C4-2B (cell line): ENCODE data around the gene PSAP.

Source experiments
- H3K27ac ChIP-seq: fragments of 450-650 bp; 2 replicates; pipeline ENCODE4 v1.5.1; 2017
- ZFX ChIP-seq: fragments of 450-650 bp; IDR thresholded peaks from 2 replicates; pipeline ENCODE4 v1.6.1; 2017
- TF ChIP-seq, protein P1 (sequence below): fragments of 450-650 bp; conservative IDR thresholded peaks from 2 replicates; pipeline ENCODE4 v1.5.1; 2017; ENCODE audit warnings: mild to moderate bottlenecking

Gene PSAP

DNA sequence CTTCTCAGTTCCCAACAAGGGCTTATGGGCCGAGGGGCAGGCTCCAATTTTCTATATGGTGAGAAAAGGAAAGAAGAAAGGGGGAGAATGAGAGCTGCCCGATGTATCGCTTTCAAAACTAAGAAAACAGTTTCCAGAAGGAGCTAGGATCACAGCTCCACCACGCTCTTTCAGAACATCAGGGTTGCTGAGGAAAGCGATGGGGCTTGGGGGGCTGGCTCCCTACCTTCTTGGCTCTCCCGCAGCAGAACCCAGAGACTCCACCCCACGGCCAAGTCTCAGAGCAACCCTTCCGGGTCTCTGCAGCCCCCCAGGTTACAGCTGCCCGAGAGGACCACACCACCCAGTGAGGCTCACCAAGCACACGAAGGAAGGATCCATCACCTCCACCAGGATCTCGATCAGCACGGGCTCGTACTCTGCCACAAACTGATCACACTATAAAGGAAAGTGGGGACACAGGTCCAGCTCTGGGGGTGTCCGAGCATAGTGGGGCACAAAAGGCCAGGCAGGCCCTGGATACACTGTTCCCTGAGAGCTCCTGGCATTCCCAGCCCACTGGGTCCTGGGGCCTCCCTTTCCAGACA, 32.3 kb downstream of the PSAP start:
- TF ChIP-seq ZFX, result no peak
- TF ChIP-seq, protein P1, sequence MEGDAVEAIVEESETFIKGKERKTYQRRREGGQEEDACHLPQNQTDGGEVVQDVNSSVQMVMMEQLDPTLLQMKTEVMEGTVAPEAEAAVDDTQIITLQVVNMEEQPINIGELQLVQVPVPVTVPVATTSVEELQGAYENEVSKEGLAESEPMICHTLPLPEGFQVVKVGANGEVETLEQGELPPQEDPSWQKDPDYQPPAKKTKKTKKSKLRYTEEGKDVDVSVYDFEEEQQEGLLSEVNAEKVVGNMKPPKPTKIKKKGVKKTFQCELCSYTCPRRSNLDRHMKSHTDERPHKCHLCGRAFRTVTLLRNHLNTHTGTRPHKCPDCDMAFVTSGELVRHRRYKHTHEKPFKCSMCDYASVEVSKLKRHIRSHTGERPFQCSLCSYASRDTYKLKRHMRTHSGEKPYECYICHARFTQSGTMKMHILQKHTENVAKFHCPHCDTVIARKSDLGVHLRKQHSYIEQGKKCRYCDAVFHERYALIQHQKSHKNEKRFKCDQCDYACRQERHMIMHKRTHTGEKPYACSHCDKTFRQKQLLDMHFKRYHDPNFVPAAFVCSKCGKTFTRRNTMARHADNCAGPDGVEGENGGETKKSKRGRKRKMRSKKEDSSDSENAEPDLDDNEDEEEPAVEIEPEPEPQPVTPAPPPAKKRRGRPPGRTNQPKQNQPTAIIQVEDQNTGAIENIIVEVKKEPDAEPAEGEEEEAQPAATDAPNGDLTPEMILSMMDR, result no peak
- H3K27ac ChIP-seq, result no peak overlapping the region

DNA sequence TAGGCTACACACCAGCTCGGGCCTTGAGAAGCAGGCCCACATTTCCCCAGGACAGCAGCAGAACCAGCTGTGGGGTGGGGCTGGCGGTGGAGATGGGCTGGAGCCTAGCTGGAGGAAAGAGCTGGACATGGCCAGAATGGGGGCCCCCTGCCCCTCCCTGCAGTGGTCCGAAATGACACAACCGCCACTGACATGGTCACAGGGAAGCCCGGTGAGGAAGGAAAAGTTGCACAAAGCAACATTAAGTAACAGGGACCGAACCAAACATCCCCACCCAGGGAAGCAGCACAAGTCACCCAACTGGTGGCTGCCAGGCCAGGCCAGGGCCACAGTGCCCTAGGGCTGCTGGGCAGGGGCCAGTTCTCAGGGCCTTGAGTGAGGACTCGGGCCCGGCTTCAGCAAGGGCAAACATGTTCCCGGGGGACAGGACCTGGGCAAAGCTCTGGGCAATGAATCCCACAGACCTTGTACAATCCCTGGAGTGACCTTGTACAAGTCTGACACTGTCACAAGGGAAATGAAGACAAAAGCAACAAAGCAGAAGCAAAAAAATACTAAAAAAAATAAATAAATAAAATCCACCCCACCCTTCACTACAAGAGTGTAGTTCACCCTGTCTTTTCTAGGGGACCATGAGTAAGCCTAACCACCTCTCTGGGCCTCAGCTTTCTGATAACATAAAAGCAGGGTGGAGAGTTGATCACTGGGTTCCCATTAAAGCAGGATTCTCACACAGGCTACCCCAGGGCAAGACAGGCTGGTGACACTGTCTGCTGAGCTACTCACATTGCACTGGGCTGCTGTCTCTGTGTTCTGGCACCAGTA, 33.0 kb downstream of the PSAP start:
- TF ChIP-seq ZFX, result no peak
- TF ChIP-seq, protein P1, result no peak
- no peak overlapping the region for H3K27ac ChIP-seq

DNA sequence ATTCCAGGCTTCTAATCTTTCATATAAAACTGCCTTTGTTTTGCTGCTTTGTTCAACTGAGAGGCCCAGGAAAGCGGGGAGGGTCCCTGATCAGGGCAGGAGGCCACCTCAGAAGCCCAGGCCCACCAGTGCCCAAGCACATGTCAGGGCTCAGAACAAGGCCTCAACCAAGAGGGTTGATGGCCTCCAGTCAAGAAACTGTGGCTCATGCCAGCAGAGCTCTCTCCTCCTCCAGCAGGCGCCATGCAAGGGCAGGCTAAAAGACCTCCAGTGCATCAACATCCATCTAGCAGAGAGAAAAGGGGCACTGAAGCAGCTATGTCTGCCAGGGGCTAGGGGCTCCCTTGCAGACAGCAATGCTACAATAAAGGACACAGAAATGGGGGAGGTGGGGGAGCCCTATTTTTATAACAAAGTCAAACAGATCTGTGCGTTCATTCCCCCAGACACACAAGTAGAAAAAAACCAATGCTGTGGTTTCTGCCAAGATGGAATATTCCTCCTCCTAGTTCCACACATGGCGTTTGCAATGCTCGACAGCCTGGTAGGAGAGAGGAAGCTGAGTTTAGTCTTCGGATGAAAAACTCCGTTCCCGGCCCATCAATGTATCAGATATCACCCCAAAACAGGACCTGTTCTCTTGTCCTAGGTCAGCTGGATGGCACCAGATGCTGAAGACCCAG, 34.0 kb downstream of the PSAP start:
- H3K27ac ChIP-seq, result no peak overlapping the region
- TF ChIP-seq, protein P1, result no peak
- no peak for TF ChIP-seq ZFX

DNA sequence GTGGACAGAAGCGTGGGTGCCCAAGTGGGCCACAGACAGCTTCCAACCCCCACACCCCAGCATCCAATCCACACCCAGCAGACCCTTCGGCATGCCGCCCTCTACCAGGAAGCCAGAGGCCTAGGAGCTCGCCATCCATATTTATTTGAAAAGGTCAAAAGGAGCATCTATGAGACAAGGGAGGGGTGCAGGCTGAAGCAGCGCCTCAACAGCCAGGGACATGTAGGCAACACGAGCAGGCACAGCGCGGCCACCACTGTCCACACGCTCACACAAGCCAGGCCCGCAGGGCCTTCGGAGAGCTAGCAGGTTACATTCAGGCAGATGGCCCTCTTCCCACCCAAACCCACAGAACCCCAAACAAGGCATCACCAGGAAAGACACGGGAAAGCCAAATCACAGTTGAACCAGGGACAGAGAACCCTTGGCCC, 34.6 kb downstream of the PSAP start:
- TF ChIP-seq ZFX, result no peak
- TF ChIP-seq, protein P1, result no peak
- H3K27ac ChIP-seq, result no peak overlapping the region

DNA sequence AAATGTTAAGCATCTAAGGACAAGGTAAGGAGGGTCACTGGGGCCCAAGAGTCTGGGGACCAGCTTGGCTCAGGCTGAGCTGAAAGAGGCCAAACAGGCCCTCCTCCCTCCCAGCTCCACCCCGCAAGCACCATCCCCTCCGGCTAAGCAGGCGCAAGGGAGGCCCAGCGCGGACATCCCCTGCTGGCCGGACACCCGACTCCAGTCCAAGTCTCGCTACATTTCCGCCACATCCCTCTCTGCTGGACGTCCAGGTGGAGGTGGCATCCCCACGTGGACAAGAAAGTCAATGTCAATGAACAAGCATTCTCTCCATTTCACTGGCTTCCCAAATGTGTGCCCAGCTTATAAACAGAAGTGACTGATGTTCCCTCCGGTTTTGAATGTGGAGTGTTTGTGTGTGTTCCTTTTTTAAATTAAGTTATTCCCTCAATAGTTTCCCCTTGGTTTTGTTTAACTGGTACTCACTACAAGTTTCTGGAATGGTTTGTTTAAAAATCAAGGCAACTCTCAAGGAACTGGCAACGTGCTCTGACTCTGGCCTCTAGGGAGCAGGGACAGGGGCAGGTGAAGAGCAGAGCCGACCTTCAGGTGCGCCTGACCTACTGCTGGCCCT, 35.4 kb downstream of the PSAP start:
- TF ChIP-seq, protein P1, result no peak
- no peak for TF ChIP-seq ZFX
- no peak overlapping the region for H3K27ac ChIP-seq

DNA sequence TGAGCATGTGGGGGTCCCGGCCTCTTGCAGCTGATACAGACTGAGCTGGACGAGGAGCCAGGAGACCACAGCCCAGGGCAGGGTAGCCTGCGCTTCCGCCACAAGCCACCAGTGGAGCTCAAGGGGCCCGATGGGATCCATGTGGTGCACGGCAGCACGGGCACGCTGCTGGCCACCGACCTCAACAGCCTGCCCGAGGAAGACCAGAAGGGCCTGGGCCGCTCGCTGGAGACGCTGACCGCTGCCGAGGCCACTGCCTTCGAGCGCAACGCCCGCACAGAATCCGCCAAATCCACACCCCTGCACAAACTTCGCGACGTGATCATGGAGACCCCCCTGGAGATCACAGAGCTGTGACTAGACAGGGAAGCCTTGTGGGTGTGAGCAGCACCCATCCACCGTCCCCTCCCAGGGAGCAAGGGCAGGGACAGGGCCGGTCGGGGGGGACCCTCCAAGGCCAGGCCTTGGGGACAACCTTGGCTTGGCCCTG, 36.1 kb downstream of the PSAP start:
- no peak overlapping the region for H3K27ac ChIP-seq

More for the DNA sequence above, 36.1 kb downstream of the PSAP start:
- TF ChIP-seq ZFX, result no peak
- TF ChIP-seq, protein P1, result no peak; the same call in 1 of the 2 replicates
